ENCODE data around the gene MICAL3.

- no peak for TF ChIP-seq POLR2AphosphoS5 (IDR thresholded peaks at IDR 0.05)
- TF ChIP-seq, protein P1, sequence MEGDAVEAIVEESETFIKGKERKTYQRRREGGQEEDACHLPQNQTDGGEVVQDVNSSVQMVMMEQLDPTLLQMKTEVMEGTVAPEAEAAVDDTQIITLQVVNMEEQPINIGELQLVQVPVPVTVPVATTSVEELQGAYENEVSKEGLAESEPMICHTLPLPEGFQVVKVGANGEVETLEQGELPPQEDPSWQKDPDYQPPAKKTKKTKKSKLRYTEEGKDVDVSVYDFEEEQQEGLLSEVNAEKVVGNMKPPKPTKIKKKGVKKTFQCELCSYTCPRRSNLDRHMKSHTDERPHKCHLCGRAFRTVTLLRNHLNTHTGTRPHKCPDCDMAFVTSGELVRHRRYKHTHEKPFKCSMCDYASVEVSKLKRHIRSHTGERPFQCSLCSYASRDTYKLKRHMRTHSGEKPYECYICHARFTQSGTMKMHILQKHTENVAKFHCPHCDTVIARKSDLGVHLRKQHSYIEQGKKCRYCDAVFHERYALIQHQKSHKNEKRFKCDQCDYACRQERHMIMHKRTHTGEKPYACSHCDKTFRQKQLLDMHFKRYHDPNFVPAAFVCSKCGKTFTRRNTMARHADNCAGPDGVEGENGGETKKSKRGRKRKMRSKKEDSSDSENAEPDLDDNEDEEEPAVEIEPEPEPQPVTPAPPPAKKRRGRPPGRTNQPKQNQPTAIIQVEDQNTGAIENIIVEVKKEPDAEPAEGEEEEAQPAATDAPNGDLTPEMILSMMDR (IDR thresholded peaks at IDR 0.05), result no peak
- TF ChIP-seq POLR2A (IDR thresholded peaks at IDR 0.05), result no peak
- no peak for TF ChIP-seq EP300 (IDR thresholded peaks at IDR 0.05; ENCODE audit: low read depth)
These were observed 31.3 kb upstream of the MICAL3 start for GRCh38 chr22:18055619-18056160.
